Right lobe of liver (tissue), 4 donors: ENCODE results near the gene PPM1L.

Experiments used
- CTCF ChIP-seq, 4 donors: fragments of 200-600 bp in 3 of 4; fragments of 450-650 bp in 1 of 4; IDR thresholded peaks; one replicate each; pipeline versions ENCODE4 v1.5.1 to v1.8.0; 2016 to 2022; ENCODE audit warnings: antibody characterized with exemption in 4 of 4, mild to moderate bottlenecking in 2 of 4
- POLR2A ChIP-seq: fragments of 450-650 bp; IDR thresholded peaks from one replicate; pipeline ENCODE4 v1.6.1; 2017; ENCODE audit warnings: antibody characterized with exemption, mild to moderate bottlenecking
- donor health status: DM: no; HTN: no; CAD: no.
- donor health status: DM: no; HTN: no; CAD: no.
- donor health status: DM: no; HTN: yes; CAD: no.

GRCh38 chr3:160851629-160852210, 95.7 kb downstream of the PPM1L start:
- TF ChIP-seq POLR2A (no peak), CTCF (IDR thresholded peaks at IDR 0.05) (no peak)
